ENCODE measurements around the gene RPL23.

The RPL23 gene

DNA sequence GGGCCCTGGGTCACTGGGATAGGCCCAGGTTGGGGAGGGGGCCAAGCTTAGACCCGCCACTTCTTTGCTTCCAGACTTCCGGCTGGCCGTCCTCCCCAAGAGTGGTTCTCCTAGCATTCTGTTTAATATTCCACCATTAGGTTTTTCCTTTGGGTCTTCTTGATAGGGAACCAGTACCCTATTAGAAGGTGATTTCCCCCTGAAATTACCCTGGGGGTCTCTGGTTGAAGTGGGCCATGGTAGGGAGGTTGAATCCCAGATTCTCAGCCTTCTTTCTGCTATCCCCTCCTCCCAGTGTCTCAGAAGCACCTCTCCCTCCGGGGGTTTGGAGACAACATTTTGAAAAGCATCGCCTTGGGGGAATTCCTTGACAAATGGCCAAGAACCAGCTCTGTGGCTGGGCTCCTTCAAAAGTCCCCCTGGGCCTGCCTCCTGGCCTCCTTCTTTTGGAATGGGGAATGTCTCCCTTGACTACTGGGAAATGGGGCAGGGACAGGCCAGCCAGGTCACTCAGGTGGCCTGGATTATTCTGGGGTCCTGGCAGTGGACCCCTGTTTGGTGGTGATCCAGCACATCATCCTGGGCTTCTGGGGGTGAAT is 22.1 kb upstream of the RPL23 start:
- Mint-ChIP-seq H3K4me1 (ENCODE audit: low read depth) (peaks cover 91% of the 10 kb centered on the region), H3K36me3 (ENCODE audit: low read depth) (peaks cover 96% of the 10 kb centered on the region), H3K27me3 (no peaks in the 10 kb centered on the region), H3K27ac (peak overlapping the region; percentile 97), H3K9me3 (no peaks in the 10 kb centered on the region), H3K4me3 (no peak overlapping the region)
- intact Hi-C loops (cut with micrococcal nuclease), result no loop called here

DNA sequence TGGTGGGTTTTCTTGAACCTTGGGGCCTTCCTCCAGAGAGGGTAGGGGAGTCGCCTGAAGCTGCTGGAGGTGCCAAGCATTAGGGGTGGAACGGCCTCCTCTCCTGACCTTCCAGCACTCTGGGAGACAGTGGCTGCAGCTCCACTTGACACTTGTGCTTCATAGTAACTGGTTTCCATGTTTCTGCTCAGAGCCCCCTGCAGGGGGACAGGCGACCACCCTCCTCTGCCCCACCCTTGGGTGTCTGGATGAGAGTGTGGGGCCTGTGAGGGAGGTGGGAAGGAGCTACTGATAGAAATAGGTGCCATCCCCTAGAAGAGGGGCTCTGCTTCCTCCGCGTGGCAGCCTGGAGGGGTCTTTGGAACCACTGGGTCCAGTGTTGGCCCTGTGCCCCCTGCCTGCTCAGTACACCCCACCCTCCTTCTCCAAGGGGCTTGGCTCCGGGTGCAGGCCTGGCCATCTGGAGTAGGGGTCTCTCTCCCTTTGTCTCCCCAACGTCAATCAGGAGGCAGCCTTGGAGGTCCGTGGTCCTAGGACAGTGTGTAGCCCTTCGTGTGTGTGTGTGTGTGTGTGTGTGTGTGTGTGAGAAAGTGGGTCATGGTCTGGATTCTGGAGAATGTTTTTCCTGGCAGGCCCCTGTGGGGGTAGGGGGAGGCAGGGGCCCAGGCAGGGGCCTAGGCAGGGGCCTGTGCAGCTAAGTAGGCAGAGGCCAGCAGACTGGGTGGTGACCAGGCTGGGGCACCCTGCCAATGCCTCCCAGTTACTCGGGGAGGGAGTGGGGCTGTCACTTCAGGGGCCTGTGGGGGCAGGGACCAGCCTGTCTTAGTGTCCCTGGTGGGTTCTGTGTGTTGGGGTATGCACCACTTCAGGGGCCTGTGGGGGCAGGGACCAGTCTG is 21.2 kb upstream of the RPL23 start:
- Mint-ChIP-seq H3K4me1 (ENCODE audit: low read depth) (peaks cover 83% of the 10 kb centered on the region), H3K27ac (peak overlapping the region; percentile 97), H3K9me3 (no peaks in the 10 kb centered on the region), H3K4me3 (no peak overlapping the region), H3K36me3 (ENCODE audit: low read depth) (peaks cover 96% of the 10 kb centered on the region), H3K27me3 (no peaks in the 10 kb centered on the region)
- intact Hi-C loops (cut with micrococcal nuclease), result no loop called here

DNA sequence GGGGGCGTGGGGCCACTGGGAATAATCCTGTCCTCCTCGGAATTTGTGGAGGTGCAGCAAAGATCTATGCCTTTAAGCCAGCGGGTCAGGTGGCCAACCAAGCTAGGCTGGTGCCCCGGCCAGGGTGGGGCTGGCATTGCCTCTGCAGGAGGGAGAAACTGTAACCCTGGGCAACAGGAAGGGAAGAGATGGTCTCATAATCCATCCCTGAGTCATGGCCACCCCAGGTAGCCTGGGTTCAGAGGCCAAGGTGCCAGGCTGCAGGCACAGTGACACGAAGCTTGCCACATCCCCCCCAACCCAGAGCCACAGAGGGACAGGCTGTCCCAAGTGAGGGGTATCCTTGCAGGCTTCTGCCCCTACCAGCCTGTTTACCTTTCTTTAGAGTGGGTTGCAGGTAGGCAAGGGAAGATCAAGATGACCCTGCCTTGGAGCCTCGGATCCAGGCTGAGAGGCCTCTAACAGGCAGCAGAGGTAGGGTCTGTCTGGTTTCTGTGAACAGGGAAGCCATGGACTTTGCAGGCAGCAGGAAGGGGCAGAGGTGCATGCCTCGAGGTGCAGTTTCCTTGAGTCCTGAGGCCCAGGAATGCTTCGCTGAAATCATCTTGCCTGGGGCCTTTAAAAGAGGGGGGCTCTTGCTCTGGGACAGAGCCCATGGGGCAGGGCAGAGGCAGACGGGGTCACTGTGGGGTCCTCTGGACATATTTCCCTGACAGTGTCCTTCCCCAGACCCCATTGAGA is 20.3 kb upstream of the RPL23 start:
- Mint-ChIP-seq H3K27me3 (no peaks in the 10 kb centered on the region), H3K4me3 (no peak overlapping the region), H3K27ac (peak overlapping the region; percentile 97), H3K9me3 (no peaks in the 10 kb centered on the region), H3K36me3 (ENCODE audit: low read depth) (peaks cover 88% of the 10 kb centered on the region), H3K4me1 (ENCODE audit: low read depth) (peaks cover 78% of the 10 kb centered on the region)
- intact Hi-C loops (cut with micrococcal nuclease), result no loop called here

DNA sequence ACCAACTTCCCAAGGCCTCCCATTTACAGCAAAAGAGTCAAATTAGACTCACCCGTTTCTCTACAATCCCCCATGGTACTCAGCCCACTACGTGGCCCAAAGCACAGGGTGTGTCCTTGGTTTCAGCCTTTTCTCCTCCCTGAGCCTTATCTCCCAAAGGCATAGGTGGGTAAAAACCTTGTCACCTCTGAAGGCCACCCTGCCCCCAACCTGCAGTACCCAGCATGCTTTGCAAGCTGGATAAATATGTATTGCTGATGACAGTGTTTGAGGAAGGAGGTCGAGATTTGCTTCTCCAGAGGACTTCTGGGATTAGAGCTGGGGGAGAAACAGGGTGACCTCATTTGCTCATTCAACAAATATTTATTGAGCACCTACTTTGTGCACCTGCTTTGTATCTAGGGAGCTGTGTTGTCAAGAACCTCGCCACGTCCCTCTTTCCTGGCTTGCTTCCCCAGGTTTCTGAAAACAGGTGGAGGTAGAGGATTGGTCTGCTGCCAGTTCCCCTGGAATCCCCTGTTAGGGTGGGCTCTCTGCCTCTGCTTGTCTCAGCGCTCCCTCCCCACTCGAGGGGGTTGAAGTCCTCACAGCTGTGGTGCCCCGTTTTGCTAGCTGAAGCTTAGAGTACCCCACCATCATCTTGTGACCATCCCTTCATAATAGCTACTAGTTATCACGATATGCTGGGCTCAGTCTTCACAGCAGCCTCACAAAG is 19.3 kb upstream of the RPL23 start:
- Mint-ChIP-seq H3K36me3 (ENCODE audit: low read depth) (peaks cover 78% of the 10 kb centered on the region), H3K4me3 (peak overlapping the region; percentile 82), H3K4me1 (ENCODE audit: low read depth) (peaks cover 77% of the 10 kb centered on the region), H3K9me3 (no peaks in the 10 kb centered on the region), H3K27me3 (no peaks in the 10 kb centered on the region), H3K27ac (peak overlapping the region; percentile 97)
- intact Hi-C loops (cut with micrococcal nuclease), result no loop called here

DNA sequence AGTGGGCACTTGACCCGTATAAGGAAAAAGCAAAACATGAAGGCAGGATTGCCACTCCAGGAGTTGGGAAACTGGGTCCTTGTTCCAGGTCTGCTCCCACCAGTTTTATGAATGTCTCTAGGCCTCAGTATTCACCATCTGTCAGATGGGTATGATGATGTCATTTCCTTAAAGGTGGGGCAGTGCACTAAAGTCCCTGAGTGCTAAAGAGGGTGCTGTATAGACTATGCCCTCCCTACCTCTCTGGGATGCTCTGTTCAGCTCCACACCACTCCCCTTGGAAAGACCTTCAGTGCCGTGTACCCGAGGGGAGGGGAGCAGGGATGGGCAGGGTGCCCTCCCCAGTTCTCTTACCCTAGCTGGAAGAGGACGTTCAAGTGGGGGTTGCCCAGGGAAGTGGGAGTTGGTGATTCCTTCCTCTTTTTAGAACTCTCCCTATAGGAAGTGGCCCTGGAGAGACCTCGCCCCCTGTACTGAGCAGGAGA is 18.5 kb upstream of the RPL23 start:
- Mint-ChIP-seq H3K27ac (peak overlapping the region; percentile 97), H3K4me3 (peak overlapping the region; percentile 82), H3K4me1 (ENCODE audit: low read depth) (peaks cover 73% of the 10 kb centered on the region), H3K9me3 (no peaks in the 10 kb centered on the region), H3K36me3 (ENCODE audit: low read depth) (peaks cover 71% of the 10 kb centered on the region), H3K27me3 (no peaks in the 10 kb centered on the region)
- intact Hi-C loops (cut with micrococcal nuclease), result no loop called here

DNA sequence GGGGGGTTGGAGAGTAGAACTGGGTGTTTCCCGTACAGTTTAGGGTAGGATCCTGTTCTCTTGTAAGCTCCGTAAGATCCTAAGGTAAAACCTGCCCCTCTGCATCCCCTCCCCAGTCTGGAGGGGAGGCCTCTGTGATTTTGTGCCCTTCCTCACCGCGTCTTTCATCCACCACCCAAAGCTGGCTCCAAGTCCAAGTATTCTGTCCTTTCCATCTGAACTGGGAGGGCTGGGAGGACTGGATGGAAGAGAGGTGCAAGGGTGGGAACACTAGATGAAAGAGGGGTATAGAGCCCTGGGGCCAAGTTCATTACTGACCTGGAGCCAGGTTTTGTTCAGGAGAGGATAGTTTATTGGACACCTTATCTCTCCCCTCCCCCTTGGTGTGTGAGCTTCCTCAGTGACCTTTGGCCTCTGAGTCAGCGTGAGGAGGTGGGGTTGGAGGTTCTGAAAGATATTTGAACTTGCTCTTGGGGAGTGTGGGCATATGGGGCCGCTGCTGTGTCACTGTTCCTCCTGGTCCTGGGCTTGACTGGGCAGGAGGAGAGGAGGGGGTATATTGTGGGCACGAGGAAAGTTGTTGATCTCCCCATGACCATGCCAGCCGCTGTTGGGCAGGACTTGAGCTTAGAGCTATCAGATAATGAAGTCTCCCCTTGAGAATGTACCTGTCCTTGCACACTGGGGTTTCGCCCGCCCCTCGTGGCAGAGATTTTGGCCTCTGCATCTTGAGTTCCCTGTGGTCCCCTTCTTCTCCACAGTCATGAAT is 17.9 kb upstream of the RPL23 start:
- peaks cover 67% of the 10 kb centered on the region for H3K4me1 Mint-ChIP-seq (ENCODE audit: low read depth)
- H3K4me3 Mint-ChIP-seq, result peak overlapping the region; percentile 82
- no peaks in the 10 kb centered on the region for H3K27me3 Mint-ChIP-seq
- no peaks in the 10 kb centered on the region for H3K9me3 Mint-ChIP-seq
- intact Hi-C loops (cut with micrococcal nuclease), result no loop called here
- H3K27ac Mint-ChIP-seq, result peak overlapping the region; percentile 97
- H3K36me3 Mint-ChIP-seq (ENCODE audit: low read depth), result peaks cover 65% of the 10 kb centered on the region

DNA sequence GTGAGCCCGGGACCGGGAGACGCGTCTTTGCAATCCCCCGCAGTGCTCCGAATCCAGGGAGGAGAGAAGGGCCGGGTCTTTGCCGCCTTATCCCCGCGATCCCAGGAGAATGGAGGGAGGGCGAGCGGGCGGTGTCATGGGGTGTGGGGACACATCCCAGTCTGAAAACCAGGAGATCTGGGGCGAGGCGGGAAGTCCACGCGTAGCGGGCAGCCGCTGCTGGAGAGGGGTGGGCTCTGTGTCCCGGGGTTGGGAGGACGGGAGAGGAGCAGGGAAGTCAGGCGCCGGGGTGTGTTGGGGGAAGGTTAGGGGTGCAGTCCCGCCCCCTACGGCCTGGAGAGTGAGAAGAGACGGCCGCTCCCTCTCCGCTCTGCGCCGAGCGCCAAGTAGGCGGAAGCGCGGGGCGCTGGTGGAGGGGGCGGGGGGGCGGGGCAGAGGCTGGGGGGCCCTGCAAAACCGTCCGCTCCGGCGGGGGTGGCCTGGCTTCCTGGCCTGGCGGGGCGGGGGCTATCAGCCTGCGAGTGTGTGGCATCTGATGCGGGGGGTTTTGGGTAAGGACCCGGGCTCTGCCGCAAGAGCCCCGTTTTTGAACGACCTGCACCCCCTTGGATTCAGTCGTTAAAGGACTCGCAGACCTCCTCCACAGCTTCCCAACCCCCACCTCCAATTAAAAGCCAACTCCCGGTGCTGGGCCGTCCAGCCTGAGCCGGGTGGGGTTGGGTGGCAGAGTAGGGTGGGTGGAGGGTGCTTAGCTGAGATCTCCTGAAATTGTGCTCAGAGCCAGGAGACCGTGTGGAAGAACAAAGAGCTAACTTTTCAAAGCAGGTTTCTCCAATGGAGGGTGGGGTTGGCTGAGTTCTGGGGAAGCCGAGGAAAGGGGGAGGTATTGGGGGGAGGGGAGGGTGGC is 17.0 kb upstream of the RPL23 start:
- intact Hi-C loops (cut with micrococcal nuclease), result loop anchor here (1.0 kb wide), 1 partner anchor 45 kb away; the partner anchor contains the start of gene CWC25
- H3K9me3 Mint-ChIP-seq, result no peaks in the 10 kb centered on the region
- peaks cover 61% of the 10 kb centered on the region for H3K4me1 Mint-ChIP-seq (ENCODE audit: low read depth)
- H3K27me3 Mint-ChIP-seq, result no peaks in the 10 kb centered on the region
- H3K4me3 Mint-ChIP-seq, result peak overlapping the region; percentile 100
- peak overlapping the region; percentile 97 for H3K27ac Mint-ChIP-seq
- H3K36me3 Mint-ChIP-seq (ENCODE audit: low read depth), result peaks cover 59% of the 10 kb centered on the region

DNA sequence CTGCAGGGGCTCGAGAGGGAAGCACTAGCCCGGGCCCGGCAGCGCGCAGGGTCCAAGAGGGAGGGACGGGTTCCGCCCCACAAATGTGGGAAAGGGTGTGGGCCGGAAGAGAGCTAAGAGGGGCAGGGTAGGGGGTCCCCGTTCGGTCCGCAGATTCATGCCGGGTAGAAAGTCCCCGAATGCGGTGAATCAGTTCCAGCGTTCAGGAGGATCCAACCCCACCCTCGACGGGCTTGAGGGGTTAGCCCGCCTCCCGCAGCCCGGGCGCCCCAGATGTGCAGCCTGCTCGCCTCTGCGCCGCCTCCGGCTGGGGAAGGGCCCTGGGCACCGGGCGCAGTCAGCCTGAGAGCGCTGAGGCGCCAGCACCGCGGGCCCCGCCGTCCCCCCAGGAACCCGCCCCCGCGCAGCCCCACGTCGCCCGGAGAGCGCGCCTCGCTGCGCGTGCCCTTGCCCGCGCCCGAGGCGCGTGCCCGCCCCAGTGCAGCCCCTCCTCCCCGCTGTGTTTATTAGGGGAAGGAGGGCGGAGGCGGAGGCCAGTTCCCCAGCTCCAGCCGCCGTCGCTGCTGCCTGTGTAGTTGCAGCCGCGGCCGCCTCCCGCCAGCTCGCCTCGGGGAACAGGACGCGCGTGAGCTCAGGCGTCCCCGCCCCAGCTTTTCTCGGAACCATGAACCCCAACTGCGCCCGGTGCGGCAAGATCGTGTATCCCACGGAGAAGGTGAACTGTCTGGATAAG is 16.2 kb upstream of the RPL23 start, which contains the start of gene LASP1:
TSS of gene LASP1 (plus strand) at position 533 of the 733 bp plus-strand sequence. CDS start at position 665, 132 bp downstream.
- Mint-ChIP-seq H3K27me3 (no peaks in the 10 kb centered on the region), H3K4me3 (peak within 1 kb of the TSS; percentile 100), H3K36me3 (ENCODE audit: low read depth) (peaks cover 50% of the 10 kb centered on the region), H3K9me3 (no peaks in the 10 kb centered on the region), H3K4me1 (ENCODE audit: low read depth) (peaks cover 56% of the 10 kb centered on the region), H3K27ac (peak within 1 kb of the TSS; percentile 97)
- intact Hi-C loops (cut with micrococcal nuclease), result loop anchor here (1.0 to 5.0 kb wide), 3 partner anchors 16 to 117 kb away; partner anchors contain the start of genes CWC25, PSMB3 and RPL23

DNA sequence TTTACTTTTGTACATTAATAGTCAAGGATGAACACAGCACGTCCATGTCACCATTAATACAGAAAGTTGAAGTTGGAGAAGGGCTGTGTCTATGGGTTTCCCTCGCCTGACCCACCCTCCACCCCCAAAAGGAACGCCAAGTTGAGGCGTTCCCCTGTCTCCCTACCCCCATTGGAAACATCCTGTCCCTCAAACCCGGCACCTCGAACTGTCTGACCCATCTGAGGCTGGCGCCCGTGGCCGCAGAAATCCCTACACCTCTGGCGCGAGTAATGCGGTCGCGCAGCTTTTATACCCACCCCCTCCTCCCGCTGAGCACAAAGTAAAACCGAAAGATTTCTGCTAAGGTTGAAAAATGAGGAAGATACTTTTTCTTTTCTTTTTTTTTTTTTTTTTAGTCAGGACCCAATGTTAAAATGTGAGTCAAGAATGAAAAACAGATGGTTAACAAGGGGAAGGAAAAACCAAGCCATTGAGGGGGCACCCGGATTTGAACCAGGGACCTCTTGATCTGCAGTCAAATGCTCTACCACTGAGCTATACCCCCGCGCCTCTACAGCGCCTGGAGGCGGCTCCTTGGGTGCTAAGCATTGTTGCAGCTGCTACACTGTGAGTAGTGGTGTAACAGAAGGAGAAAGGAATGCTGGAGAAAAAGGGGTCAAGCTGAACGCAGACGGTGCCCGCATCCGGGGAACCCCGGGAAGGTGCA is 15.4 kb upstream of the RPL23 start:
- H3K27ac Mint-ChIP-seq, result peak overlapping the region; percentile 97
- intact Hi-C loops (cut with micrococcal nuclease), result loop anchor here (1.0 to 5.0 kb wide), 2 partner anchors 16 to 117 kb away; partner anchors contain the start of genes PSMB3 and RPL23
- H3K36me3 Mint-ChIP-seq (ENCODE audit: low read depth), result peaks cover 43% of the 10 kb centered on the region
- peak overlapping the region; percentile 100 for H3K4me3 Mint-ChIP-seq
- H3K27me3 Mint-ChIP-seq, result peaks cover 3% of the 10 kb centered on the region
- no peaks in the 10 kb centered on the region for H3K9me3 Mint-ChIP-seq
- peaks cover 50% of the 10 kb centered on the region for H3K4me1 Mint-ChIP-seq (ENCODE audit: low read depth)

DNA sequence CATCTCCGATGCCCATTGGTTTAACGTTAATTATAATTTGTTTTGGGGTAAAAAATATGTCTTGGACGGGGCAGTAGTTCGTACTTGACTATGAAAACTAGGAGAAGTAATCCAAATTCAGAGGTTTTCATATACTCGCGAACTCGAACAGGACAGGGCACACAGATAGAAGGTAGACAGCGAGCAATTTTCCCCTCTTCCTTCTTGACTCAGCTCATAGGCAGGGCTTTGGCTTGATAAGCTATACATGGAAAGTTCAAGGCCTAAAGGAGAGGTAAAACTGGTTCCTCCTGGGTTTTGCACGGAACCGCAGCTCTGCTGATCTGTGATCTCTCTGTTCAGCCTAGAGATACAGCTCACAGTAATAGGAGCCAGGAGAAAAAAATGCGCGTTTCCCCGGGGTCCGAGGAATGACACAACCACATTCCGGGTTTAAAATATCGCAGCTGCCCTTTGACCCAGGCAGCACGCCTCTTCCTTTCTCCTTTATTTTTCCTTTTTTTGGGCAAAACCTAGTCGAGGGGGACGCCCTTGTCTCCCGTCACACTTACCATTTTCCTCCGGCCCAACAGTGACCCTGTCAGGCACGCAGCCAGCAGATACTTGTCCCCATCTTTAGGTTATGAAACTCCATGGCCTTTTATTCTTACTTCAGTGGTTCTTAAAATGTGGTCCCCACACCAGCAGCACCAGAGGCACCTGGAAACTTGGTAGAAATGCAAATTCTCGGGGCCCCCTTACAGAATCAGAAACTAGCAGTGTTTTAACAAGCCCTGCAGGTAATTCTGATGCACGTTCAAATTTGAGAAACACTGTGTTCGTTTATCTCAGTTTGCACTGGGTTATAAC is 14.7 kb upstream of the RPL23 start:
- H3K36me3 Mint-ChIP-seq (ENCODE audit: low read depth), result peaks cover 35% of the 10 kb centered on the region
- peak overlapping the region; percentile 100 for H3K4me3 Mint-ChIP-seq
- intact Hi-C loops (cut with micrococcal nuclease), result loop anchor here (5.0 kb wide), 1 partner anchor 116 kb away; the partner anchor contains the start of gene PSMB3
- no peaks in the 10 kb centered on the region for H3K9me3 Mint-ChIP-seq
- H3K4me1 Mint-ChIP-seq (ENCODE audit: low read depth), result peaks cover 43% of the 10 kb centered on the region
- H3K27ac Mint-ChIP-seq, result peak overlapping the region; percentile 97
- H3K27me3 Mint-ChIP-seq, result peaks cover 5% of the 10 kb centered on the region

All from dendritic cell treated with granulocyte-macrophage colony-stimulating factor and Interleukin-4, amounts not matched to agents 40 ng/mL and 50 ng/mL, for 4 days (primary cell).